ENCODE measurements around the gene STK33. TPM values are rescaled to one million over a fixed set of nuclear protein-coding genes. Genes with fewer than 3 reads are reported as not detected.

STK33 gene
- total RNA-seq, 3 donors from 2014 or later: 0.33 to 2.4 (median 1.2) TPM

DNA sequence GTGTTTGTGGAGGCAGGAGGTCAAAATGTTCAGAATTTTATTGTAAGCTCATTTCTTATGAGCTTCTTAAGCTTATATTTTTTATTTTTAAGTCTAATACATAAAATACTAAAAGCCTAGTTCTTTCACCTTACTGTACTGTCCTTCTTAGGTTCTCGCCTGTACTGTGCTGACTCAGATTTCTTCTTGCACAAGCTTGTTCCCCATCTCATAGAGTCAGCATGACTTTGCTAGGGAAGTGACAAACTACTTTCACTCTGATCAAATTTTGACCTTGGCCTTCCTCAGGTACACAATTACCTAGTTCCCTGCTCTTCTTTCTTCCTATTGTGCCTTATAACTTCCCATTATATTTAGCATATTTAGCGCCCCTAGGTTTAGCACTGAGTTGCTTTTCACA lies 81.5 kb downstream of the STK33 start:
- no peaks in the 10 kb centered on the region for H3K4me1 ChIP-seq
- intact Hi-C loops (cut with DNase I; ENCODE audit: low total_unique reads): no loop called here
- no peak overlapping the region for H3K4me3 ChIP-seq
- DNase-seq (ENCODE audit: low spot score in 2 of 2): no peak
- H3K9me3 ChIP-seq: peaks cover 0 to 4% of the 10 kb centered on the region in 2 donors
- TF ChIP-seq, protein P1, sequence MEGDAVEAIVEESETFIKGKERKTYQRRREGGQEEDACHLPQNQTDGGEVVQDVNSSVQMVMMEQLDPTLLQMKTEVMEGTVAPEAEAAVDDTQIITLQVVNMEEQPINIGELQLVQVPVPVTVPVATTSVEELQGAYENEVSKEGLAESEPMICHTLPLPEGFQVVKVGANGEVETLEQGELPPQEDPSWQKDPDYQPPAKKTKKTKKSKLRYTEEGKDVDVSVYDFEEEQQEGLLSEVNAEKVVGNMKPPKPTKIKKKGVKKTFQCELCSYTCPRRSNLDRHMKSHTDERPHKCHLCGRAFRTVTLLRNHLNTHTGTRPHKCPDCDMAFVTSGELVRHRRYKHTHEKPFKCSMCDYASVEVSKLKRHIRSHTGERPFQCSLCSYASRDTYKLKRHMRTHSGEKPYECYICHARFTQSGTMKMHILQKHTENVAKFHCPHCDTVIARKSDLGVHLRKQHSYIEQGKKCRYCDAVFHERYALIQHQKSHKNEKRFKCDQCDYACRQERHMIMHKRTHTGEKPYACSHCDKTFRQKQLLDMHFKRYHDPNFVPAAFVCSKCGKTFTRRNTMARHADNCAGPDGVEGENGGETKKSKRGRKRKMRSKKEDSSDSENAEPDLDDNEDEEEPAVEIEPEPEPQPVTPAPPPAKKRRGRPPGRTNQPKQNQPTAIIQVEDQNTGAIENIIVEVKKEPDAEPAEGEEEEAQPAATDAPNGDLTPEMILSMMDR (IDR thresholded peaks at IDR 0.05): no peak
- TF ChIP-seq POLR2A (IDR thresholded peaks at IDR 0.05): no peak
- no peak for TF ChIP-seq POLR2AphosphoS5 (IDR thresholded peaks at IDR 0.05)
- H3K36me3 ChIP-seq: no peaks in the 10 kb centered on the region
- H3K27me3 ChIP-seq: no peaks in the 10 kb centered on the region
- H3K27ac ChIP-seq: no peak overlapping the region

DNA sequence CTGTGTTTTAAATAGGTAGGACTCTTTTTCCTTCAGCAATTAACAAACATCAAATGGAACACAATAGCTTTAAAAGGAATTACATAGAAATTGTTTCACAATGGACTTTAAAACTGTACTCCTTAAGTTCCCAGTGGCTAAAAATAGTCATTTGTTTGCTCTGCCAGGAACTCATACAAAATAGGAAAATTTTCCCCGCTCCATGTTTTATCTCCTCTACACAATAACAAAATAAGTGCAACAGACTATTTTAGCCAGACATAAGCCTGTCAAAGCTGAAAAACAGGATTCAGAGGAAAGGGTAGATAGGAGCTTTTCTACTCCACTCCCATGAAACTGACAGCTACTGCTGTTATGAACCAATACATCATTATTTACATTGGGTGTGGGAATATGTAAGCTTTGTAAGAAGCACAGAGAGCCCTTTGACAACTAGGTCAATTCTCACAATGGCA lies 90.1 kb downstream of the STK33 start:
- Histone ChIP-seq H3K4me3 (no peak overlapping the region), H3K27me3 (no peaks in the 10 kb centered on the region), H3K36me3 (no peaks in the 10 kb centered on the region), H3K9me3 (no peaks in the 10 kb centered on the region), H3K4me1 (no peaks in the 10 kb centered on the region), H3K27ac (no peak overlapping the region)
- intact Hi-C loops (cut with DNase I; ENCODE audit: low total_unique reads): no loop called here
- DNase-seq (ENCODE audit: low spot score in 2 of 2): no peak
- TF ChIP-seq, protein P1 (IDR thresholded peaks at IDR 0.05): no peak
- TF ChIP-seq POLR2A (IDR thresholded peaks at IDR 0.05) (no peak), POLR2AphosphoS5 (IDR thresholded peaks at IDR 0.05) (no peak)

DNA sequence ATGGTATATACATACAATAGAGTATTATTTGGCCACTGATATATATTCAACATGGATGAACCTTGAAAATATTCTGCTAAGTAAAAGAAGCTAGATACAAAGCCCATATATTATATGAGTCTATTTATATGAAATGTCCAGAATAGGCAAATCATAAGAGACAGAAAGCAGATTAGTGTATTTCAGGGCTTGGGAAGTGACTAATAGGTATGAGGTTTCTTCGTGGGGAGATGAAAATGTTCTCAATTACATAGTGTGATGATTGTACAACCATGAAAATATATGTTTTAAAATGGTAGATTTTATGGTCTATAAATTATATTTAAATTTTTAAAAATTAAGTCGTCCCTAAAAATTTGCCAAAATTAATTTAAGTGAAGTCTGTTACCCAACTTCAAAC lies 92.2 kb downstream of the STK33 start:
- Histone ChIP-seq H3K4me1 (no peaks in the 10 kb centered on the region), H3K27me3 (no peaks in the 10 kb centered on the region), H3K36me3 (no peaks in the 10 kb centered on the region), H3K9me3 (peaks cover 0 to 6% of the 10 kb centered on the region in 2 donors), H3K27ac (no peak overlapping the region), H3K4me3 (no peak overlapping the region)
- DNase-seq (ENCODE audit: low spot score in 2 of 2): no peak
- TF ChIP-seq, protein P1 (IDR thresholded peaks at IDR 0.05): no peak
- TF ChIP-seq POLR2AphosphoS5 (IDR thresholded peaks at IDR 0.05) (no peak), POLR2A (IDR thresholded peaks at IDR 0.05) (no peak)
- intact Hi-C loops (cut with DNase I; ENCODE audit: low total_unique reads): no loop called here

DNA sequence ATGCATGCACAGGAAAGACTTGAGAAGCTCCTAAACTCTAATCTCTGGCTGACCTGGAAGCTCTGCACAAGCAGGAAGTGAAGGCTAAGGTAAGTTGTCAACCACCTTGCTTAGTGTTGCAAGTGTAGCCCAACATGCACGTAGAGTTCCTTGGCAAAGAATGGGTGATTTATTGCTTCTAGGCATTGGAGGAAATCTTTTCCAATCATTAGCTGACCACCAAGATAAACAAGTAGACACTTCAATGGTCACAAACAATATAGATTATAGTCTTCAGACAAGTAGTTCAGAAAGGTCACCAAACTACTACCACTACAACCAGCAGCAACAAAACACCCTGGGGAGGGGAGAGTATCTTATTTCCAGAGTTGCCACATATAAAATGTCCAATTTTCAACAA lies 105.6 kb downstream of the STK33 start:
- Histone ChIP-seq H3K9me3 (peaks cover 12 to 16% of the 10 kb centered on the region in 2 donors), H3K27ac (no peak overlapping the region), H3K4me3 (no peak overlapping the region), H3K27me3 (no peaks in the 10 kb centered on the region), H3K36me3 (no peaks in the 10 kb centered on the region), H3K4me1 (no peaks in the 10 kb centered on the region)
- TF ChIP-seq POLR2A (IDR thresholded peaks at IDR 0.05) (no peak), POLR2AphosphoS5 (IDR thresholded peaks at IDR 0.05) (no peak)
- TF ChIP-seq, protein P1 (IDR thresholded peaks at IDR 0.05): no peak
- intact Hi-C loops (cut with DNase I; ENCODE audit: low total_unique reads): no loop called here
- DNase-seq (ENCODE audit: low spot score in 2 of 2): no peak

DNA sequence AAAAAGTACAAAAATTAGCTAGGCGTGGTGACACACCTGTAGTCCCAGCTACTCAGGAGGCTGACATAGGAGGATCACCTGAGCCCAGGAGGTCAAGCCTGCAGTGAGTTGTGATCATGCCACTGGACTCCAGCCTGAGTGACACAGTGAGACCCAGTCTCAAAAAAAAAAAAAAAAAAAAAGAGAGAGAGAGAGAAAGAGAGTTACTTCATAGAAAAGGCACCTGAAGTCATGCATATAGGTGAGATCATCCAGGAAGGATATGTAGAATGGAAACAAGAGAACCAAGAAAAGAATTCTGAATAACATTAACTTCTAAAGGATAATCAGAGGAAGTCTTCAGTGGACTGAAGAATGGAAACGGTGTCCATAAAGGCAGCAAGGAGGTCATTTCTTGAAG lies 106.8 kb downstream of the STK33 start:
- no peaks in the 10 kb centered on the region for H3K4me1 ChIP-seq
- intact Hi-C loops (cut with DNase I; ENCODE audit: low total_unique reads): no loop called here
- TF ChIP-seq, protein P1 (IDR thresholded peaks at IDR 0.05): no peak
- TF ChIP-seq POLR2AphosphoS5 (IDR thresholded peaks at IDR 0.05): no peak
- TF ChIP-seq POLR2A (IDR thresholded peaks at IDR 0.05): no peak
- no peaks in the 10 kb centered on the region for H3K27me3 ChIP-seq
- H3K9me3 ChIP-seq: peaks cover 12 to 16% of the 10 kb centered on the region in 2 donors
- H3K36me3 ChIP-seq: no peaks in the 10 kb centered on the region
- DNase-seq (ENCODE audit: low spot score in 2 of 2): no peak
- no peak overlapping the region for H3K4me3 ChIP-seq
- H3K27ac ChIP-seq: no peak overlapping the region
